GM10847 (cell line): ENCODE data around the gene PDIA6.

Experiments used
- POLR2A ChIP-seq: IDR thresholded peaks from 2 replicates; pipeline ENCODE4 v1.6.1; 2011; ENCODE audit not compliant: insufficient read length; ENCODE audit errors: extremely low read depth

Gene PDIA6

GRCh38 chr2:10740226-10740625, 72.4 kb downstream of the PDIA6 start:
- TF ChIP-seq POLR2A, result no peak

DNA sequence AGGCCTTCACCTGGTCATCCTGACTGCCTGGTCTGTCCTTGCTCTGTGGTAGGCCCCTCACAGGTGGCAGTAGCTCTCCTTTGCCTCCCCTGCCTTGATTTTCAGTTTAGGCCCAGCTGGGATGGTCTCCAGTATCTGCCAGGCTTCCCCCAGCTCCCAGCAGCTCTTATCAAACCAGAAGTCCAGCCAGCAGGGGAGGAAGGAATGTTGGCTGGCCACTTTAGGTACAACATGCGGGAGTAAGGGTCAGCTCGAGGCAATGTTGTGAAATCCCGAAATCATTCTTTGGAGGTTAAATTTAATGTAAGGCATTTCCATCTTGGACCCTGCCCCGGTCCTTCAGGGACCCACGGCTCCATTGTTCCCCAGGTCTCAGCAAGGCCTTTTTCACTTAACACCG, 74.4 kb downstream of the PDIA6 start:
- no peak for TF ChIP-seq POLR2A

- no peak for TF ChIP-seq POLR2A
Observed at GRCh38 chr2:10733980-10734379, 78.6 kb downstream of the PDIA6 start.

GRCh38 chr2:10733566-10733925, 79.0 kb downstream of the PDIA6 start:
- no peak for TF ChIP-seq POLR2A
